Frontal cortex (tissue), 4 donors: ENCODE data around the gene ZPR1. TPM values are rescaled to one million over a fixed set of nuclear protein-coding genes. Genes with fewer than 3 reads are reported as not detected.
"Not testable (repeated sequence)": the region's sequence is repeated elsewhere in the genome, so short reads cannot be mapped to it uniquely, and the experiment has no call there.

Source experiments
- DNase-seq, 2 donors: peaks; one replicate each; pipeline ENCODE4 v3.0.0; 2012; ENCODE audit warnings: low spot score in 2 of 2
- FAIRE-seq: peaks from 2 replicates; lab custom pipeline; 2012; peaks lifted over from hg19 to GRCh38; lab: Jason Lieb, UNC
- total RNA-seq: library from RNA; depleted of rRNA; stranded (reverse); fragments of >200 nt; gene quantifications from one replicate; pipeline ENCODE4 v1.2.3, GENCODE V29; 2014
- donor health status: control.
- donor health status: control.
- donor health status: control.

The ZPR1 gene
- total RNA-seq, 1 donor from 2014 or later: 55.8 TPM

- no peak for DNase-seq
- FAIRE-seq: no peak
Observed at GRCh38 chr11:116825854-116826750, 38.3 kb upstream of the ZPR1 start.

GRCh38 chr11:116825434-116825833 is 37.6 kb upstream of the ZPR1 start:
- DNase-seq: no peak
- FAIRE-seq: no peak

GRCh38 chr11:116823031-116823843 is 35.4 kb upstream of the ZPR1 start, which contains the start of gene APOA4:
Gene APOA4, minus strand, starts transcription at chr11:116823304. Its CDS starts 113 bp downstream, at chr11:116823191.
- FAIRE-seq: no peak
- no peak for DNase-seq

- no peak for DNase-seq
- no peak for FAIRE-seq
Observed at GRCh38 chr11:116822575-116822974, 34.8 kb upstream of the ZPR1 start.

GRCh38 chr11:116821050-116821918 is 33.5 kb upstream of the ZPR1 start:
- no peak for DNase-seq
- FAIRE-seq: no peak

GRCh38 chr11:116819049-116819448 is 31.2 kb upstream of the ZPR1 start:
- DNase-seq (no peak), FAIRE-seq (no peak)

GRCh38 chr11:116814502-116814901 is 26.7 kb upstream of the ZPR1 start:
- no peak for FAIRE-seq
- no peak for DNase-seq

- FAIRE-seq (no peak), DNase-seq (no peak)
Observed at GRCh38 chr11:116813781-116814471, 26.1 kb upstream of the ZPR1 start.

GRCh38 chr11:116813170-116813569 is 25.3 kb upstream of the ZPR1 start:
- no peak for FAIRE-seq
- no peak for DNase-seq

GRCh38 chr11:116812109-116812508 is 24.3 kb upstream of the ZPR1 start:
- peak; percentile 93 for FAIRE-seq
- no peak for DNase-seq

GRCh38 chr11:116811194-116811593 is 23.4 kb upstream of the ZPR1 start:
- FAIRE-seq (no peak), DNase-seq (no peak)

GRCh38 chr11:116808262-116809175 is 20.7 kb upstream of the ZPR1 start:
- no peak for DNase-seq
- FAIRE-seq: no peak

- DNase-seq (no peak), FAIRE-seq (no peak)
Observed at GRCh38 chr11:116807601-116808261, 19.9 kb upstream of the ZPR1 start.

- FAIRE-seq (no peak), DNase-seq (no peak)
Observed at GRCh38 chr11:116804001-116804400, 16.2 kb upstream of the ZPR1 start.

GRCh38 chr11:116801662-116802061 is 13.8 kb upstream of the ZPR1 start:
- not testable (repeated sequence) for FAIRE-seq, DNase-seq

- no peak for FAIRE-seq
- no peak for DNase-seq
Observed at GRCh38 chr11:116800610-116801009, 12.8 kb upstream of the ZPR1 start.

GRCh38 chr11:116798368-116798767 is 10.5 kb upstream of the ZPR1 start:
- no peak for DNase-seq
- no peak for FAIRE-seq

GRCh38 chr11:116797816-116798215 is 10.0 kb upstream of the ZPR1 start:
- no peak for FAIRE-seq

More at GRCh38 chr11:116797816-116798215, 10.0 kb upstream of the ZPR1 start:
- no peak for DNase-seq
